ENCODE measurements around the gene CCDC149.

The CCDC149 gene

GRCh38 chr4:24837781-24838180, 75.1 kb downstream of the CCDC149 start:
- ATAC-seq = no peak

- no peak for ATAC-seq
Observed at GRCh38 chr4:24837336-24837735, 75.5 kb downstream of the CCDC149 start.

- ATAC-seq = no peak
Observed at GRCh38 chr4:24836661-24837242, 76.1 kb downstream of the CCDC149 start.

GRCh38 chr4:24835696-24836095, 77.1 kb downstream of the CCDC149 start:
- no peak for ATAC-seq

GRCh38 chr4:24831637-24832036, 81.2 kb downstream of the CCDC149 start:
- no peak for ATAC-seq

GRCh38 chr4:24824720-24825119, 88.1 kb downstream of the CCDC149 start:
- no peak for ATAC-seq

- no peak for ATAC-seq
Observed at GRCh38 chr4:24820541-24820940, 92.3 kb downstream of the CCDC149 start.

GRCh38 chr4:24816797-24817196, 96.0 kb downstream of the CCDC149 start:
- no peak for ATAC-seq

- no peak for ATAC-seq
Observed at GRCh38 chr4:24813732-24814131, 99.1 kb downstream of the CCDC149 start.

- no peak for ATAC-seq
Observed at GRCh38 chr4:24810871-24811631, 101.8 kb downstream of the CCDC149 start.

- ATAC-seq = no peak
Observed at GRCh38 chr4:24809815-24810405, 102.9 kb downstream of the CCDC149 start.

- no peak for ATAC-seq
Observed at GRCh38 chr4:24809376-24809775, 103.5 kb downstream of the CCDC149 start.

- ATAC-seq = no peak
Observed at GRCh38 chr4:24808955-24809354, 103.9 kb downstream of the CCDC149 start.

- ATAC-seq = no peak
Observed at GRCh38 chr4:24808261-24808660, 104.6 kb downstream of the CCDC149 start.

- no peak for ATAC-seq
Observed at GRCh38 chr4:24807611-24808010, 105.2 kb downstream of the CCDC149 start.

GRCh38 chr4:24806206-24806990, 106.4 kb downstream of the CCDC149 start:
- no peak for ATAC-seq

GRCh38 chr4:24805566-24805965, 107.3 kb downstream of the CCDC149 start:
- ATAC-seq = no peak

- ATAC-seq = no peak
Observed at GRCh38 chr4:24805067-24805466, 107.8 kb downstream of the CCDC149 start.

- ATAC-seq = no peak
Observed at GRCh38 chr4:24802648-24803047, 110.2 kb downstream of the CCDC149 start.

GRCh38 chr4:24801136-24801855, 111.5 kb downstream of the CCDC149 start:
- ATAC-seq = no peak

GRCh38 chr4:24800325-24800895, 112.4 kb downstream of the CCDC149 start:
- no peak for ATAC-seq
